DMS53 treated with DMSO at 0.1 percent for 48 hours (cell line): ENCODE data around the gene NDUFB2.
"Not testable (repeated sequence)": the region's sequence is repeated elsewhere in the genome, so short reads cannot be mapped to it uniquely, and the experiment has no call there.

ENCODE experiments used
- DNase-seq: peaks from one replicate; lab custom pipeline; 2025; ENCODE audit not compliant: unreplicated experiment; lab: John Stamatoyannopoulos, UW

Gene NDUFB2

DNA sequence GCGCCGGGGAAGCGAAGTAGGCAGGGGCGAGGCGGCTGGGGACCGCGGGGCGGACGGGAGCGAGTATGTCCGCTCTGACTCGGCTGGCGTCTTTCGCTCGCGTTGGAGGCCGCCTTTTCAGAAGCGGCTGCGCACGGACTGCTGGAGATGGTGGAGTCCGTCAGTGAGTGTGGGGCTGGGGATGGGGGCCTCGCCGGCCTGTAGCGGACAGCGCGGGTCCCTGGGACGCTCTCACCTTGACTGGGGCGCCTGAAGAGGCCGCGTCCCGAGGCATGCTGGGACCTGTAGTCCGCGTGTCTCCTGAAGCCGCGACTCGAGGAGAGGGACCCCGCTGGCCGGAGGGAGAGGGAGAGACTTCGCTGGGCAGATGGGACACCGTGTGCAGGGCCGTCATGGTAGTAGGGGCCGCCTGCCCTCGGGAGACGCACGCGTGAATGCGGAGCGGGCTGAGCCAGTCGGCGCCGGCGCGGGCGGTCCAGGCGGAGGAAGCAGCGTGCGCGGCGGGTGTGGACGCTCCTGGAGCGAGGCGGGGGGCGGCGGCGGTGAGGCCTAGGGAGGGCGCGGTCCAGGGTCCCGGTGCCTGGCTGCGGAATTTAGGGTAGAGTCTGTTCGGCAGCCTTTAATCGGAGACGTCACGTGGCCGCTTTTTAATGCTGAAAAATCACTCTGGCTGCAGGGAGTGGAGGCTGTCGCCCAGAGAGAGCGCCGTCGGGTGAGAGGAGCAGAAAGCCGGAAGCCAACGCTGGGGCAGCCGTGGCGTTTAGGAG is at the start of gene NDUFB2:
Gene NDUFB2 (plus strand): TSS at position 29 of the 767 bp plus-strand sequence. CDS start 37 bp downstream, at position 66.
- peak; percentile 80 for DNase-seq

DNA sequence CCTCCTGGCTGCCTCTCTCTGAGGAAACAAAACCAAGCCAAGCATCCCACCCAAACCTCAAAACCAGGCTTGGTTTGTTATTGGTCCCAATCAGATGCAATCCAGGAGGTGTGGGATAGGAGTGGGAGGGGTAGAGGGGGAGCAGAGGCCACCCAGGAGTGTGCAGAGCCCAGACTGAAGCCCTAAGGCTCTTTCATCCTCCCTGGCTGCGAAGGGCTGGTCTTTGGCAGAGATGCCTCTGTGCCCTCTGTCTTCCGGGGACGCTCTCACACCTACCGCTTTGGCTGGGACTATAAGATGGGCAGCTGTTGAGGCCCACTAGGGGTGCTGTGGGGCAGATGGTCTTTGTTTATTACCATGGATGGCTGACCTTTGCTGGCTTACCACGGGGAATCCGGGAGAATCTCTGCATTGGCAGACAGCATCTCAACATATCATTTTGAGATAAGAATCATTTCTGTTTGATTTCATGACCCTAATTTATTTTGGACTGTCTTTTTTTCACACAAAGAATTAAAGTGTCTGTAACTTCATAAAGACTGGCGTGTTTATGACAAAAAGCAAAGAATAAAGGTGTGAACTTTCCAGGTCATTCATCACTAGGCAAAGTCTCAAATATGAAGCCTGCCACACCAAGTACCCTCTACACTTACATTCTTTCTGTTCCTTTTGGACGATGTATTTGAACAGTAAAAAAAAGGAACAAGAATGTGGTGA is 49.4 kb upstream of the NDUFB2 start:
- DNase-seq: peak; percentile 84

DNA sequence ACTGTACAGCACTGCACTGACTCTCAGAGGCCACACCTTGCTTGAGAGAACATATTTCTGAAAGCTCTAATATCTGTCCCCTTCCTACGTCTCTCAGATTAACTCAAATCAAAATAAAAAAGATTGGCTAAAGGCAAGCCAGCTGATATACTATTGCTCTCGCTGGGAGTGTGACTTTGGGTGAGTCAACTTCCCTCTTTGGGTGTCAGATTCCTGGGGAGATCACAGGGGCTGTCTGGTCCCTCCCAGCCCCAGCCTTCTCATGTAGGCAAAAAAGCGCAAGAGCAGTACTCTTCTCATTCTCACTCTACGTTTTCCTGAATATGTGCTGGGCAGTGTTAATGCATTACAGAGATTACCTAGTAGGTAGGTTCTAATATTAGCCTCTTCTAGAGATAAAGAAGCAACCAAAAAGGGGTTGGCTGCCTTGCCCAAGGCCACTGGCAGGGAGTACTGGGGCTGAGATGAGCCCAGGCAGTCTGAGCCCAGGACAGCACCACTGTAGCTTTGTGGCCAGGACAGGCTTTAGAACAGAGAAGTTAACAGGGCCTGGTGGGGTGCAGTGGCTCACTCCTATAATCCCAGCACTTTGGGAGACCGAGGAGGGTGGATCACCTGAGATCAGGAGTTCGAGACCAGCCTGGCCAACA is 46.8 kb upstream of the NDUFB2 start:
- DNase-seq: no peak

DNA sequence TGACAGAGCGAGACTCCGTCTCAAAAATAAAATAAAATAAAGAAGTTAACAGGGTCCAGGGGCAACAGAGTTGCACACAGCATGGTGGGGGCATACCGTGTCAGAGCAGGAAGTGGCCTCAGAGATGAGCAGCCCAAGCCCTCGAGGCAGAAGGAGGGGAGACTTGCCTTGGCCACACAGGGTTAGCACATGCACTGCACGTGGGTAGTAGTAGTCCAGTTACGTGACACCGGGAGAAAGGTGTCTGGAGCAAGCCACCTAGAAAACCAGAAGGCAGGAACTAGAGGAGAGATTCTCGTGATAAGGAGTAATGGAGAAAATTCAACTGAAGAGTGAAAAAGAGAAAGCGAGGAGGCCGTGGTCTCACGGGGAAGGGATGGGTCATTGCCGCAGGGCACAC is 46.1 kb upstream of the NDUFB2 start:
- DNase-seq: no peak

DNA sequence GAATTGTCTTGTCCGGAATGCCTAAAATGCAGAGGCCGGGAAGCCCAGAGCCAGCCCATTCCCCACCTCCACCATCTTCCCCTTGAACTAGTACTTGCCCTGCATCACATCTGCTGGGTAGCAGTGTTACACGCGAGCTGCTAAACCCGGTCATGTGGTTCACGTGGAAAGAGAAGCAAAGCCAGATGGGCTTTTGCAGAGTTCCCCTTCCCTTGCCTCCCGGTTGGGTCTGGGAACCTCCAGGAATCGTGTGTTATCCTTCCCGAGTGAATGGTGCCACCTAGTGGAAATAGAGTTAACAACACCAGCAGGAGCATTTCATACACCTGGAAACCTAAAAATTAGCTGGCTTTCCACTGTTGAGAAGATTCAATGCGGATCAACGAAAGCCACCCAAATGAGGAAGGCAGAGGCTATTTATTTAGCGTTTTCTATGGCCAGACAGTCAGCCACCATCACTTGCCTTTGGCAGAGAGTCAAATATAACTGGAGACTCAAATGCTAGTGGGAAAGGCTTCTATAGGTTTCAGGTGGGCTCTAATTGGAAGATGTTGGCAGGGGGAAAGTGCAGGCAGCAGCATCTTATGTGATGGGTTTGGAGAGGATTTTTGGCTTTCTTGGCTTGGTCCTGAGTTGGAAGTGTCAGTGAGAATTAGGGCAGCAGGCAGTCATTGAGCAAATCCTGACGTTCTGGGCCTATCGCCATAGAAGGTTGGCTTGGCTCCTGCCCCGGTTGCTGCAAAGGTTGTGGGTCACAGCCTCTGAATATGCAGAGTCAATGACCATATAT is 43.0 kb upstream of the NDUFB2 start:
- peak; percentile 81 for DNase-seq

DNA sequence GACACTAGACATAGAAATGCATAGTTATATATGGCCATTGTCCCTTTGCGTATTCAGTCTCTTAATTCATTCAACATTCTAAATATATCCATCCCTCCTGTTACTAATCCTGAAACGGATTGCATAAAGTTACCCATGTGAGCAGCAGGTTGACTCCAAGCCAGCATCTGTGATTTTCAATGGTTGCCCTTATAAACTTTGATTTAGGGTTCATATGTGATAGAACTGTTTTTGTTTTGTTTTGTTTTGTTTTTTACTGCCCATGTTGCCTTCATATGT is 42.5 kb upstream of the NDUFB2 start:
- DNase-seq: no peak

DNA sequence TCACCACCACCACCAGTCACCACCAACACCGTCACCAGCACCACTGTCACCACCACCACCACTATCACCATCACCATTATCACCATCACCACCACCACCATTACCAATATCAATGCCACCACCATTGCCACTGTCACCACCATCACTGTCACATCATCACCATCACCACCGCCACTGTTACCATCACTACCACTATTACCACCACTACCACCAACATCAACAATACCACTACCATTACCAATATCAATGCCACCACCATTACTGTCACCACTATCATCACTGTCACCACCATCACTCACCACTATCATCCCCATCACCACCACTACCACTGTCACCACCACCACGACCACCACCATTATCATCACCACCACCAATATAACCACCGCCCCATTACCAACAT is 41.8 kb upstream of the NDUFB2 start:
- DNase-seq: no peak

GRCh38 chr7:140655511-140656408 is 40.7 kb upstream of the NDUFB2 start:
- no peak for DNase-seq

DNA sequence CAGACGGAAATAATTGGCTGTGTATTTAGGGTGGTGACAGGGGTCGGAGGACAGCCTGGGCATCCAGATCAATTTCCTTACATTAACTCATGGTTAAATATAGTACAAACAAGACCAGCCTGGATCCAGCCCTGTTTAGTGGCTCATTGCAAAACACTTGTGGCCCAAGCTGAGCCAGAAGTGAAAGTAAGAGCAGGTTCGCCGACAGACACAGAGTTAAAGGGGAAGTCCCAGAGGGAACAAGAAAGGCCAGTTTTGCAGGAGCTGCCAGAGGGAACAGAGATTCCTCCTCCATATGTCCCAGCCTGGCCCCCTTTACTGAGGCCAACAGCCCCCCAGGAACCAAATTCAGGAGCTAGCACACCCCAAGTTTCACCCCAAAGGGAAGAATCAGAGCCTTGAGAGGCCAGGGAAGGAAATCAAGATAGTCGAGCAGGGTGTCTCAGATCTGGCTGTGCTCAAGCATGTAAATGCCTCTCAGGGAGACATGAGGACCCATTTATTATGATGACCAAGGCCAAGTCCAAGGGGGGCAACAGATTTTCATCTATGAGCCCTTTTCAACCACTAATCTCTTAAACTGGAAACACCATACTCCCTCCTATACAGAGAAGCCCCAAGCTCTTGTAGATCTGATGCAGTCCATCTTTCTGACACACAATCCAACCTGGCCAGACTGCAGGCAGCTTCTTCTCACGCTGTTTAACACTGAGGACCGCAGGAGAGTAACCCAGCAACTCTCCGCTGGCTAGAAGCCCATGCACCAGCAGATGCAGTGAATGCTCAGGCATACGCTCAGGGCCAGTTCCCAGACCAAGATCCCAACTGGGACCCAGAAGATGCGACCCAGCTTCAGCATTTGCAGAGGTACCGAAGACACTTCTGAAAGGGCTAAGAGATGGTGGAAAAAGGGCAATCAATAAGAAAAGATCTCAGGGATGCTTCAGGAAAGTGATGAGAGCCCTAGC is 39.7 kb upstream of the NDUFB2 start:
- DNase-seq: peak; percentile 86

GRCh38 chr7:140657891-140658290 is 38.6 kb upstream of the NDUFB2 start:
- DNase-seq: no peak

DNA sequence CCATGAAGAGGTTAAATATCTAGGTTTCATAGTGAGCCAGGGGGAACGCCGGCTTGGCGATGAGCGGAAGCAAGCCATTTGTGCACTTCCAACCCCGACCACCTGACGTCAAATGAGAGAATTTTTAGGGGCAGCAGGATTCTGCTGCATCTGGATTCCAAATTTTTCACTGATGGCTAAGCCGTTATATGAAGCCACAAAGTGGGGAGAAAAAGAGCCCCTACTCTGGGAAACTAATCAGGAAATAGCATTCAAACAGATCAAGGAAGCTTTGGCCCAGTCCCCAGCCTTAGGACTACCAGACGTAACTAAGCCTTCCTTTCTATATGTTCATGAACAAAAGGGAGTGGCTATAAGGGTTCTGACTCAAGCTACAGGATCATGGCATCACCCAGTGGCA is 36.7 kb upstream of the NDUFB2 start:
- no peak for DNase-seq

GRCh38 chr7:140661124-140661523 is 35.4 kb upstream of the NDUFB2 start:
- no peak for DNase-seq

DNA sequence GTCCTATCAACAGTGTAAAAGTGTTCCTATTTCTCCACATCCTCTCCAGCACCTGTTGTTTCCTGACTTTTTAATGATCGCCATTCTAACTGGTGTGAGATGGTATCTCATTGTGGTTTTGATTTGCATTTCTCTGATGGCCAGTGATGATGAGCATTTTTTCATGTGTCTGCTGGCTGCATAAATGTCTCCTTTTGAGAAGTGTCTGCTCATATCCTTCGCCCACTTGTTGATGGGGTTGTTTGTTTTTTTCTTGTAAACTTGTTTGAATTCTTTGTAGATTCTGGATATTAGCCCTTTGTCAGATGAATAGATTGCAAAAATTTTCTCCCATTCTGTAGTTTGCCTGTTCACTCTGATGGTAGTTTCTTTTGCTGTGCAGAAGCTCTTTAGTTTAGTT is 33.6 kb upstream of the NDUFB2 start:
- not testable (repeated sequence) for DNase-seq

DNA sequence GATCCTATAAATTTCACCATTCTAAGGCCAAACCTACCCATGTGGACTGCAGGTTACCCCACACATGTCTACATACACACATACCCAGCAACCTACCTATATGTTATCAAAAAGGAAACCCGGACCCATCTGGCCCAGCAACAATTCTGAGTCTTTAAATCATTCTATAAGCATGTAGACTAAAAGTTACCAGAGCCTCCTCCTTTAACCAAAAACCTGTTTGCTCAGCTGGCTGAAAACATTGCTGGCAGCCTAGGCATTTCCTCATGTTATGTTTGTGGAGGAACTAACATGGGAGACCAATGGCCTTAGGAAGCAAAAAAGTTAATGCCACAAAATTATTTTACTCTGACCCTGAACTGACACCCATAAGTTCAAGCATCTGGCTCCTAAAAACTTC is 29.0 kb upstream of the NDUFB2 start:
- no peak for DNase-seq

GRCh38 chr7:140668641-140669040 is 27.9 kb upstream of the NDUFB2 start:
- no peak for DNase-seq

GRCh38 chr7:140669352-140669751 is 27.2 kb upstream of the NDUFB2 start:
- no peak for DNase-seq

GRCh38 chr7:140669862-140670261 is 26.6 kb upstream of the NDUFB2 start:
- not testable (repeated sequence) for DNase-seq

GRCh38 chr7:140670343-140670935 is 26.1 kb upstream of the NDUFB2 start:
- no peak for DNase-seq

DNA sequence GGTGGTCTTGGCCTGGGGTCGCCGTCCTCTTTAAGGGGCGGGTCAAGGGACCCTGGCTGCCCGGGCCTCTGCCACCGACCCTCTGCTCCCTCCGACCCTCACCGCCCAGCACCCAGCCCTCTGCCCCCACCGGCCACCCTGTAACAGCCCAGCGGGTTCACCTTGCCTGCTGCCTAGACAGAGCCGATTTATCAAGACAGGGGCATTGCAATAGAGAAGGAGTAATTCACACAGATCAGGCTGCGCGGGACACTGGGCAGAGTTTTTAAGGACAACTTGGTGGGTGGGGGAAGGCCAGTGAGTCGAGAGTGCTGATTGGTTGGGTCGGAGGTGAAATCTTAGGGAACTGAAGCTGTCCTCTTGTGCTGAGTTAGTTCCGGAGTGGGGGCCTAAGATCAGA is 24.5 kb upstream of the NDUFB2 start:
- DNase-seq: no peak
